ENCODE results near the gene SMARCD2.

The SMARCD2 gene

GRCh38 chr17:63792055-63792729 is 50.3 kb downstream of the SMARCD2 start:
- no peak for TF ChIP-seq CTCF (IDR thresholded peaks at IDR 0.05)

GRCh38 chr17:63790057-63790456 is 52.4 kb downstream of the SMARCD2 start:
- TF ChIP-seq CTCF (IDR thresholded peaks at IDR 0.05): no peak

- TF ChIP-seq CTCF (IDR thresholded peaks at IDR 0.05): no peak
Measured at GRCh38 chr17:63786971-63787711, 55.3 kb downstream of the SMARCD2 start.

- TF ChIP-seq CTCF (IDR thresholded peaks at IDR 0.05): no peak
Measured at GRCh38 chr17:63786117-63786516, 56.4 kb downstream of the SMARCD2 start.

- no peak for TF ChIP-seq CTCF (IDR thresholded peaks at IDR 0.05)
Measured at GRCh38 chr17:63785556-63785955, 56.9 kb downstream of the SMARCD2 start.

- TF ChIP-seq CTCF (IDR thresholded peaks at IDR 0.05): no peak
Measured at GRCh38 chr17:63783522-63783921, 59.0 kb downstream of the SMARCD2 start.

All from LNCAP (cell line).